ENCODE results near the gene CLMN. TPM values are rescaled to one million over a fixed set of nuclear protein-coding genes. Genes with fewer than 3 reads are reported as not detected.

The CLMN gene
- total RNA-seq, 1 experiment from 2014 or later, result 8.6 TPM

GRCh38 chr14:95229749-95230148 is 90.0 kb downstream of the CLMN start:
- POLR2A ChIA-PET (ENCODE audit: low non-redundant PET), result no interaction called here
- H3K9me3 ChIP-seq (ENCODE audit: low read depth, low read length, poor library complexity, severe bottlenecking), result no peaks in the 10 kb centered on the region
- no peak for DNase-seq (ENCODE audit: low spot score)
- BruUV-seq (replicated peaks), result no TSS peak
- H3K27ac ChIP-seq (ENCODE audit: low read depth, low read length, poor library complexity, severe bottlenecking), result no peak overlapping the region
- intact Hi-C loops (cut with micrococcal nuclease; ENCODE audit: unreplicated experiment), result no loop called here
- CTCF ChIA-PET, result no interaction called here
- TF ChIP-seq EZH2 (IDR thresholded peaks at IDR 0.05; ENCODE audit: borderline replicate concordance, low read depth, low read length, poor library complexity, severe bottlenecking), result no peak
- no peak for TF ChIP-seq CTCF (conservative IDR thresholded peaks at IDR 0.05; ENCODE audit: low read depth, low read length)
- H3K4me3 ChIP-seq (ENCODE audit: low read depth, low read length, poor library complexity, severe bottlenecking), result no peak overlapping the region
- H3K27me3 ChIP-seq (replicated peaks; ENCODE audit: insufficient read depth, low read depth, low read length, poor library complexity), result no peaks in the 10 kb centered on the region
- H3K36me3 ChIP-seq (ENCODE audit: insufficient read depth, low read length, poor library complexity, severe bottlenecking), result no peaks in the 10 kb centered on the region
- H3K4me1 ChIP-seq (ENCODE audit: insufficient read depth, low read length, poor library complexity, severe bottlenecking), result peaks cover 16% of the 10 kb centered on the region

- Histone ChIP-seq H3K4me3 (ENCODE audit: low read depth, low read length, poor library complexity, severe bottlenecking) (no peak overlapping the region), H3K9me3 (ENCODE audit: low read depth, low read length, poor library complexity, severe bottlenecking) (no peaks in the 10 kb centered on the region), H3K4me1 (ENCODE audit: insufficient read depth, low read length, poor library complexity, severe bottlenecking) (peaks cover 16% of the 10 kb centered on the region), H3K27ac (ENCODE audit: low read depth, low read length, poor library complexity, severe bottlenecking) (no peak overlapping the region), H3K27me3 (replicated peaks; ENCODE audit: insufficient read depth, low read depth, low read length, poor library complexity) (no peaks in the 10 kb centered on the region), H3K36me3 (ENCODE audit: insufficient read depth, low read length, poor library complexity, severe bottlenecking) (no peaks in the 10 kb centered on the region)
- ChIA-PET POLR2A (ENCODE audit: low non-redundant PET) (no interaction called here), CTCF (no interaction called here)
- intact Hi-C loops (cut with micrococcal nuclease; ENCODE audit: unreplicated experiment), result no loop called here
- no peak for TF ChIP-seq CTCF (conservative IDR thresholded peaks at IDR 0.05; ENCODE audit: low read depth, low read length)
- TF ChIP-seq EZH2 (IDR thresholded peaks at IDR 0.05; ENCODE audit: borderline replicate concordance, low read depth, low read length, poor library complexity, severe bottlenecking), result no peak
- no TSS peak for BruUV-seq (replicated peaks)
- no peak for DNase-seq (ENCODE audit: low spot score)
Observed at GRCh38 chr14:95228240-95228639, 91.5 kb downstream of the CLMN start.

GRCh38 chr14:95227279-95227860 is 92.3 kb downstream of the CLMN start:
- no peak for DNase-seq (ENCODE audit: low spot score)
- Histone ChIP-seq H3K9me3 (ENCODE audit: low read depth, low read length, poor library complexity, severe bottlenecking) (no peaks in the 10 kb centered on the region), H3K27ac (ENCODE audit: low read depth, low read length, poor library complexity, severe bottlenecking) (no peak overlapping the region), H3K27me3 (replicated peaks; ENCODE audit: insufficient read depth, low read depth, low read length, poor library complexity) (no peaks in the 10 kb centered on the region), H3K4me3 (ENCODE audit: low read depth, low read length, poor library complexity, severe bottlenecking) (no peak overlapping the region), H3K36me3 (ENCODE audit: insufficient read depth, low read length, poor library complexity, severe bottlenecking) (no peaks in the 10 kb centered on the region), H3K4me1 (ENCODE audit: insufficient read depth, low read length, poor library complexity, severe bottlenecking) (peaks cover 16% of the 10 kb centered on the region)
- BruUV-seq (replicated peaks), result no TSS peak
- intact Hi-C loops (cut with micrococcal nuclease; ENCODE audit: unreplicated experiment), result no loop called here
- ChIA-PET CTCF (no interaction called here), POLR2A (ENCODE audit: low non-redundant PET) (no interaction called here)
- TF ChIP-seq CTCF (conservative IDR thresholded peaks at IDR 0.05; ENCODE audit: low read depth, low read length), result no peak
- no peak for TF ChIP-seq EZH2 (IDR thresholded peaks at IDR 0.05; ENCODE audit: borderline replicate concordance, low read depth, low read length, poor library complexity, severe bottlenecking)
